Panc1 (cell line): ENCODE data around the gene POLD1. TPM values are rescaled to one million over a fixed set of nuclear protein-coding genes. Genes with fewer than 3 reads are reported as not detected.

Experiments
- ATAC-seq: fragments of 200-7000 bp; cut with Tn5 transposase; 2 replicates; pipeline ENCODE4 v1.9.1; 2020; ENCODE audit warnings: mild to moderate bottlenecking, moderate library complexity
- BruUV-seq: library from RNA; stranded (reverse); fragments of 400-500 nt; replicated peaks from 2 replicates; lab custom pipeline; 2021; lab: Mats Ljungman, UMichigan
- CTCF ChIA-PET: fragments of 300-600 bp; sonication (Branson Sonifier 250); formaldehyde crosslinking; loops from one replicate; lab custom pipeline; 2022; ENCODE audit warnings: antibody characterized with exemption; lab: Charles Lee
- POLR2A ChIA-PET: fragments of 300-600 bp; sonication (Branson Sonifier 250); formaldehyde crosslinking; loops from one replicate; lab custom pipeline; 2022; ENCODE audit warnings: antibody characterized with exemption; lab: Charles Lee
- DNase-seq: peaks from one replicate; pipeline ENCODE4 v3.0.0-alpha.2; 2010; ENCODE audit warnings: low read depth, low spot score
- H3K27ac ChIP-seq: 2 replicates; pipeline ENCODE4 v1.5.1; 2011; ENCODE audit warnings: mild to moderate bottlenecking, low read length, inconsistent platforms
- H3K27me3 ChIP-seq: fragments of 200-500 bp; sonication (Bioruptor generic); 2 replicates; pipeline ENCODE4 v1.6.0; 2014; ENCODE audit warnings: low read length, inconsistent platforms; ENCODE audit not compliant: control insufficient read depth, insufficient read depth
- H3K36me3 ChIP-seq: fragments of 200-500 bp; sonication (Bioruptor generic); 2 replicates; pipeline ENCODE4 v1.5.1; 2014; ENCODE audit warnings: inconsistent platforms, mild to moderate bottlenecking, low read length, moderate library complexity; ENCODE audit not compliant: control insufficient read depth, insufficient read depth
- H3K4me1 ChIP-seq: 2 replicates; pipeline ENCODE4 v1.5.1; 2011; ENCODE audit warnings: inconsistent platforms, mild to moderate bottlenecking, low read length, moderate library complexity; ENCODE audit not compliant: control insufficient read depth, insufficient read depth
- H3K4me3 ChIP-seq, 2 experiments: 2 replicates each; pipeline ENCODE4 v1.5.1; 2011 to 2012; ENCODE audit warnings: low read depth in 2 of 2, low read length in 2 of 2, mild to moderate bottlenecking in 2 of 2, inconsistent platforms in 1 of 2, moderate library complexity in 1 of 2
- H3K9me3 ChIP-seq: fragments of 200-500 bp; sonication (Bioruptor generic); 2 replicates; pipeline ENCODE4 v1.5.1; 2014; ENCODE audit warnings: low read depth, mild to moderate bottlenecking, inconsistent platforms, low read length, moderate library complexity; ENCODE audit not compliant: control insufficient read depth, insufficient read depth
- CTCF ChIP-seq: fragments of 450-650 bp; IDR thresholded peaks from 2 replicates; pipeline ENCODE4 v1.5.1; 2017; ENCODE audit warnings: mild to moderate bottlenecking
- POLR2AphosphoS5 ChIP-seq: IDR thresholded peaks from 2 replicates; pipeline ENCODE4 v1.6.1; 2012; ENCODE audit warnings: mild to moderate bottlenecking, low read depth, low read length, moderate library complexity
- REST ChIP-seq, 2 experiments: IDR thresholded peaks; 2 replicates each; pipeline ENCODE4 v1.6.1; 2011 to 2012; ENCODE audit warnings: low read depth in 2 of 2, control low read depth in 1 of 2, low read length in 1 of 2, mild to moderate bottlenecking in 1 of 2, moderate library complexity in 1 of 2; ENCODE audit not compliant: insufficient read depth in 1 of 2
- SIN3A ChIP-seq: IDR thresholded peaks from 2 replicates; pipeline ENCODE4 v1.6.1; 2012; ENCODE audit warnings: low read depth, mild to moderate bottlenecking, low read length, moderate library complexity, borderline replicate concordance; ENCODE audit not compliant: insufficient read depth
- TCF7L2 ChIP-seq: IDR thresholded peaks from 2 replicates; pipeline ENCODE4 v1.6.1; 2011; ENCODE audit warnings: mild to moderate bottlenecking, low read depth, low read length, inconsistent platforms
- in situ Hi-C: cut with HindIII; loops from 2 replicates; pipeline ENCODE4 v1.10.0; 2016; ENCODE audit warnings: low sequenced_read_pairs, low pct_unique_long_range_greater_than_20kb
- intact Hi-C: fragments of 100-400 bp; cut with micrococcal nuclease; formaldehyde crosslinking; loops from one replicate; pipeline ENCODE4 v1.10.0; 2022; ENCODE audit not compliant: unreplicated experiment
- total RNA-seq: library from RNA; stranded (reverse); gene quantifications from one replicate; pipeline ENCODE4 v1.2.1, GENCODE V29; 2021; ENCODE audit not compliant: unreplicated experiment

The POLD1 gene
- total RNA-seq, 1 experiment from 2014 or later: 71.7 TPM

DNA sequence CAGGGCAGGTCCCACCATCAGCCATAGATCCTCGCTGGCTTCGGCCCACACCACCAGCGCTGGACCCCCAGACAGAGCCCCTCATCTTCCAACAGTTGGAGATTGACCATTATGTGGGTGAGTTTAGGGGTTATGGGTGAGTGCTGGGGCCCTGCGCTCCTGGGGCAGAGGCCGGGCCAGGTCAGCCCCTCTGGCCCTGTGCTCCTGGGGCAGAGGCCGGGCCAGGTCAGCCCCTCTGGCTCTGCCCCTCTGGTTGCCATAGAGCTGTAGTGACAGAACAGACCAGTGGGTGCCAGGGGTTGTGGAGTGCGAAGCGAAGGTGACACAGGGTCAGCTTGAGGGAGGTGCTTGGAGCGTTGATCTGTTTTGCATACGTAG, 15.2 kb downstream of the POLD1 start:
- ATAC-seq: no peak
- no peak overlapping the region for H3K27ac ChIP-seq
- no TSS peak for BruUV-seq
- in situ Hi-C loops: no loop called here
- CTCF ChIA-PET: interaction anchor here (0.5 kb wide), 1 partner anchor 776 kb away, joined by 3 read pairs; no protein-coding TSS in a partner anchor
- POLR2A ChIA-PET: interaction anchor here (0.6 kb wide), 1 partner anchor 10 kb away, joined by 3 read pairs; no protein-coding TSS in a partner anchor
- H3K4me1 ChIP-seq: no peaks in the 10 kb centered on the region
- no peak for TF ChIP-seq POLR2AphosphoS5
- no peak for TF ChIP-seq SIN3A
- no peak for TF ChIP-seq TCF7L2
- TF ChIP-seq REST (IDR thresholded peaks at IDR 0.05; ENCODE audit: insufficient read depth in 1 of 2, low read depth in 2 of 2, low read length in 1 of 2): no peak
- TF ChIP-seq CTCF: no peak
- H3K36me3 ChIP-seq: no peaks in the 10 kb centered on the region
- intact Hi-C loops: no loop called here
- no peak for DNase-seq
- no peak overlapping the region for H3K4me3 ChIP-seq
- H3K27me3 ChIP-seq: no peaks in the 10 kb centered on the region
- H3K9me3 ChIP-seq: no peaks in the 10 kb centered on the region

DNA sequence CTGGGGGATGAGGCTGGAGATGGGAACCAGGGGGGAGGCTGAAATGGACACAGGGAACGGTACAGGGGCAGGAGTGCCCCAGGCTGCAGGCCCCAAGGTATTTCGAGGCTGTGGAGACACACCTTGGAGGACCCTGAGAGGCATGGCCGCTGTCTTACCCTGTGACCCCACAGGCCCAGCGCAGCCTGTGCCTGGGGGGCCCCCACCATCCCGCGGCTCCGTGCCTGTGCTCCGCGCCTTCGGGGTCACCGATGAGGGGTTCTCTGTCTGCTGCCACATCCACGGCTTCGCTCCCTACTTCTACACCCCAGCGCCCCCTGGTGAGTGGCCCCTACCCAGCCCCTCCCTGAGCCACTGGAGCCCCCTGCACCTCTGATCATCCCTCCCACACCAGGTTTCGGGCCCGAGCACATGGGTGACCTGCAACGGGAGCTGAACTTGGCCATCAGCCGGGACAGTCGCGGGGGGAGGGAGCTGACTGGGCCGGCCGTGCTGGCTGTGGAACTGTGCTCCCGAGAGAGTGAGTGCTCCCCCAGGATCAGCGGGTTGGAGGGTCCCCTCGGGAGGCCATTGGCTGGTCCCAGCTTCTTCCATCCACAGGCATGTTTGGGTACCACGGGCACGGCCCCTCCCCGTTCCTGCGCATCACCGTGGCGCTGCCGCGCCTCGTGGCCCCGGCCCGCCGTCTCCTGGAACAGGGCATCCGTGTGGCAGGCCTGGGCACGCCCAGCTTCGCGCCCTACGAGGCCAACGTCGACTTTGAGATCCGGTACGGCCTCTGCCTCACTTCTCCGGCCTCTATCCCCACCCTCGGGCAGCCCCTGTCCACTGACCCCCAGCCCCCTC, 17.7 kb downstream of the POLD1 start:
- Histone ChIP-seq H3K27ac (no peak overlapping the region), H3K4me3 (no peak overlapping the region), H3K27me3 (no peaks in the 10 kb centered on the region), H3K9me3 (no peaks in the 10 kb centered on the region), H3K36me3 (no peaks in the 10 kb centered on the region), H3K4me1 (no peaks in the 10 kb centered on the region)
- in situ Hi-C loops (no loop called here), intact Hi-C loops (no loop called here)
- CTCF ChIA-PET: no interaction called here
- no peak for TF ChIP-seq SIN3A
- no peak for TF ChIP-seq REST (IDR thresholded peaks at IDR 0.05; ENCODE audit: insufficient read depth in 1 of 2, low read depth in 2 of 2, low read length in 1 of 2)
- TF ChIP-seq CTCF: no peak
- TF ChIP-seq TCF7L2: no peak
- no peak for TF ChIP-seq POLR2AphosphoS5
- ATAC-seq (no peak), DNase-seq (no peak)
- BruUV-seq: TSS peak; percentile 50
- POLR2A ChIA-PET: interaction anchor here (1.0 kb wide), 1 partner anchor 26 kb away, joined by 3 read pairs; no protein-coding TSS in a partner anchor
